A673 (cell line): Measurements from ENCODE around the gene NRXN3.

Experiments used
- CTCF ChIP-seq: fragments of 300-800, 200-600 bp; sonication (generic); conservative IDR thresholded peaks from 2 replicates; pipeline ENCODE4 v1.5.1; 2017; ENCODE audit warnings: low read depth, mild to moderate bottlenecking, antibody characterized with exemption, low read length, moderate library complexity, mixed read lengths
- EZH2 ChIP-seq: fragments of 200-600 bp; sonication (generic); IDR thresholded peaks from 2 replicates; pipeline ENCODE4 v1.6.1; 2017; ENCODE audit warnings: borderline replicate concordance, low read depth, mild to moderate bottlenecking, mixed read lengths, antibody characterized with exemption, low read length; ENCODE audit not compliant: poor library complexity, severe bottlenecking

- TF ChIP-seq CTCF, result no peak
- no peak for TF ChIP-seq EZH2
Observed at GRCh38 chr14:78798757-78799156, 628.6 kb downstream of the NRXN3 start.
